Mucosa of descending colon (tissue), 3 donors: ENCODE results near the gene LGALS13. TPM values are rescaled to one million over a fixed set of nuclear protein-coding genes. Genes with fewer than 3 reads are reported as not detected.

Experiments
- ATAC-seq: fragments of 200-7000 bp; cut with Tn5 transposase; one replicate; pipeline ENCODE4 v1.9.1; 2020; ENCODE audit warnings: mild to moderate bottlenecking, moderate library complexity
- DNase-seq, 3 donors: peaks; one replicate each; pipeline ENCODE4 v3.0.0-alpha.2; 2020
- H3K36me3 ChIP-seq: fragments of 200-600 bp; one replicate; pipeline ENCODE4 v1.8.0; 2021; ENCODE audit warnings: low read depth, mild to moderate bottlenecking
- H3K4me1 ChIP-seq: fragments of 200-600 bp; one replicate; pipeline ENCODE4 v1.8.0; 2021; ENCODE audit warnings: low read depth, mild to moderate bottlenecking
- H3K4me3 ChIP-seq: fragments of 200-600 bp; one replicate; pipeline ENCODE4 v1.8.0; 2021; ENCODE audit warnings: mild to moderate bottlenecking
- H3K9me3 ChIP-seq: fragments of 200-600 bp; one replicate; pipeline ENCODE4 v1.8.0; 2021; ENCODE audit warnings: mild to moderate bottlenecking
- CTCF ChIP-seq: fragments of 200-600 bp; IDR thresholded peaks from one replicate; pipeline ENCODE4 v1.8.0; 2022; ENCODE audit warnings: antibody characterized with exemption, mild to moderate bottlenecking
- intact Hi-C, 2 donors: fragments of 100-400 bp; cut with DNase I in 1 of 2; cut with micrococcal nuclease in 1 of 2; formaldehyde crosslinking; loops; one replicate each; pipeline versions ENCODE4 v1.11.0 to v1.11.1; 2022; cut with DNase I, micrococcal nuclease
- long read RNA-seq, 2 donors: library from polyadenylated mRNA; unstranded; transcript quantifications; one replicate each; pipeline ENCODE4 v2.0.0, GENCODE V29; 2019 to 2021
- total RNA-seq, 3 donors: library from RNA; stranded (reverse); fragmentation: NEBNext Ultra II Directional in 2 of 3; extraction: Animal tissue kit (Norgen Biotek cat#: 25700) in 2 of 3; gene quantifications; one replicate each; pipeline versions ENCODE4 v1.2.1 to v1.2.4, GENCODE V29; 2021 to 2023
- donor health status: DM: no; HTN: no; CAD: no; lungs with moderate emphysema.
- donor health status: DM: no; HTN: no; CAD: no.
- donor health status: DM: no; HTN: yes; CAD: no.

LGALS13 gene
- total RNA-seq = not detected
- long read RNA-seq, donor 1 = 0 reads
- long read RNA-seq, donor 2 = 0 reads

GRCh38 chr19:39602224-39602623 lies at the start of gene LGALS13:
Gene LGALS13, plus strand, starts transcription at chr19:39602524. Its CDS starts 45 bp downstream, at chr19:39602569.
- no peaks in the 10 kb centered on the region for H3K4me1 ChIP-seq
- H3K4me3 ChIP-seq = no peak within 1 kb of the TSS
- H3K36me3 ChIP-seq = no peaks in the 10 kb centered on the region
- no peak for TF ChIP-seq CTCF
- DNase-seq = no peak
- ATAC-seq = no peak
- intact Hi-C loops = no loop called here
- H3K9me3 ChIP-seq = no peaks in the 10 kb centered on the region

- ATAC-seq (no peak), DNase-seq (no peak)
- peaks cover 3% of the 10 kb centered on the region for H3K4me1 ChIP-seq
- intact Hi-C loops = loop anchor here (5.0 kb wide), 2 partner anchors 119 to 214 kb away; no protein-coding TSS in a partner anchor
- TF ChIP-seq CTCF = no peak
- H3K4me3 ChIP-seq = no peak overlapping the region
- no peaks in the 10 kb centered on the region for H3K9me3 ChIP-seq
- no peaks in the 10 kb centered on the region for H3K36me3 ChIP-seq
These were observed 49.2 kb upstream of the LGALS13 start for GRCh38 chr19:39553082-39553652.

- peaks cover 3% of the 10 kb centered on the region for H3K4me1 ChIP-seq
- H3K36me3 ChIP-seq = no peaks in the 10 kb centered on the region
- TF ChIP-seq CTCF = no peak
- H3K9me3 ChIP-seq = no peaks in the 10 kb centered on the region
- DNase-seq (no peak), ATAC-seq (no peak)
- intact Hi-C loops = loop anchor here (5.0 kb wide), 2 partner anchors 117 to 212 kb away; no protein-coding TSS in a partner anchor
- H3K4me3 ChIP-seq = no peak overlapping the region
These were observed 47.5 kb upstream of the LGALS13 start for GRCh38 chr19:39554701-39555311.

GRCh38 chr19:39555883-39556282 lies 46.4 kb upstream of the LGALS13 start:
- intact Hi-C loops = no loop called here

GRCh38 chr19:39557811-39558623 lies 44.3 kb upstream of the LGALS13 start:
- DNase-seq = no peak
- H3K4me1 ChIP-seq = peaks cover 3% of the 10 kb centered on the region
- H3K36me3 ChIP-seq = no peaks in the 10 kb centered on the region
- no peak overlapping the region for H3K4me3 ChIP-seq
- peak; percentile 64 for ATAC-seq
- intact Hi-C loops = no loop called here
- no peak for TF ChIP-seq CTCF
- no peaks in the 10 kb centered on the region for H3K9me3 ChIP-seq

More at GRCh38 chr19:39555883-39556282, 46.4 kb upstream of the LGALS13 start:
- Histone ChIP-seq H3K36me3 (no peaks in the 10 kb centered on the region), H3K4me1 (peaks cover 3% of the 10 kb centered on the region), H3K4me3 (no peak overlapping the region), H3K9me3 (no peaks in the 10 kb centered on the region)
- DNase-seq = no peak
- no peak for TF ChIP-seq CTCF
- no peak for ATAC-seq
